Measurements from ENCODE around the gene PVALB.

PVALB gene

DNA sequence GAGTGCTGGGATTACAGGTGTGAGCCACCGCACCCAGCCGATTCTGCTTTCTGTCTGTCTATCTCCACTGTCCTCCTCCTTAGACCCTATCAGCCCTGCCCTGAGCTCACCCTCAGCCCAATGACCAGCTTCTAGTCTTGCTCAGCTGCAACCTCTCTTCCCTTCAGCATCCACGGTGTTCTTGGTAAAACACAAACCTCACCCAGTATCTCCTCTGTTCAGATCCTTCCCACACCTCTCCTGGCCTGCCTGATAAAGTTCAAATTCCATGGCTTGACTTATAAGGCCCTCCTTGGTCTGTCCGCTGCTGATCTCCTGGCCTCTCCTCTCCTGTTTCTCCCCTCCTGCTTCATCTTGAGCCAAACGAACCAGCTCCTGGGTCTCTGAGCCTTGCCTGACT lies 29.4 kb upstream of the PVALB start:
- DNase-seq, result no peak

DNA sequence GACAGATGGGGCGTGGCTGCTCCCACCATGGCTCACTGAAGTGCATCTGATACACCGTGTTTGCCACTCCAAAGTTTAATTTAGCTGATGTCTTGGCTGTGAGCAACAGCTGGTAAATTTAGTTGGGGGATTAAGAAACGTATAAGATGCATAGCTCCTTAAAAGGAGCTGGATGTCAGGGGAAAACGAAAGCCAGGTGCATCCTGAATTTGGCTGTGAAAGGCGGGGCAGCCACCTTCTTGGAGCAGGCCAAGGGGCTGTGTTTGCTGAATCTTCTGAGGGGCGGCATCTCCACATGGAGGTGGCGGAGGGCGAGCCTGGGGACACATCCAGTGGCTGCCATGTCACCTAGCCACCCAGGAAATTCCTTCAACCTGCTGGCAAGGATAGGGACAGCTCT lies 23.3 kb upstream of the PVALB start:
- DNase-seq, result no peak

DNA sequence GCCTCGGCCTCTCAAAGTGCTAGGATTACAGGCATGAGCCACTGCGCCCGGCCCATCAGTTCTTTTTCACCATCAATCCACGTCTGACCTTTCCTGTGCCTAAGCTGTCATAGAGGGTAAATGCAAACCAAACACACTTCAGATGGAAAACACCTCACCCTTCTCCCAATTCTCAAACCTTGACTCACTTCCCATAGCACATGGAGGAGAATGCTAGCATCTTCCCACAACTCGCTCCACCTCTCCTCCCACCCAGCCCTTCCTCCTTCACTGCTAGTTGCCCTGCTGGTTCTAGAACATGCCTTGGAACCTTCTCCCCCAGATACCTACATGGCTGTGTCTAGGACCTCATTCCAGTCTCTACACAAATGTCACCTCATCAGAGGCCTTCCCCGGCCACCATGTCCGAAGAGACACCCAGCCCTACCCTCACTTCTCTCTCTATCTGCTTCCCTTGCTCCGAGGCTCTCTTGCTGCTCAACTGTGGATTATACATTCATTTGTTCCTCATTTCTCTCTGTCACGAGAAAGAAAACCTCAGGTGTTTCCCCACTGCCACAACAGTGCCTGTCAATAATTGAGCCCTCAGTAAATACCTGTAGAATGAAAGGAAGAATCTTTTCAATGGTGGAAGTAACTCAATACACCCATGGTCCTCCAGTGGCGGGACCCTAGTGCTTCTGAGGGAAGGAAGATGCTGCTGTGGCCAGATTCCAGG lies 22.7 kb upstream of the PVALB start:
- no peak for DNase-seq

DNA sequence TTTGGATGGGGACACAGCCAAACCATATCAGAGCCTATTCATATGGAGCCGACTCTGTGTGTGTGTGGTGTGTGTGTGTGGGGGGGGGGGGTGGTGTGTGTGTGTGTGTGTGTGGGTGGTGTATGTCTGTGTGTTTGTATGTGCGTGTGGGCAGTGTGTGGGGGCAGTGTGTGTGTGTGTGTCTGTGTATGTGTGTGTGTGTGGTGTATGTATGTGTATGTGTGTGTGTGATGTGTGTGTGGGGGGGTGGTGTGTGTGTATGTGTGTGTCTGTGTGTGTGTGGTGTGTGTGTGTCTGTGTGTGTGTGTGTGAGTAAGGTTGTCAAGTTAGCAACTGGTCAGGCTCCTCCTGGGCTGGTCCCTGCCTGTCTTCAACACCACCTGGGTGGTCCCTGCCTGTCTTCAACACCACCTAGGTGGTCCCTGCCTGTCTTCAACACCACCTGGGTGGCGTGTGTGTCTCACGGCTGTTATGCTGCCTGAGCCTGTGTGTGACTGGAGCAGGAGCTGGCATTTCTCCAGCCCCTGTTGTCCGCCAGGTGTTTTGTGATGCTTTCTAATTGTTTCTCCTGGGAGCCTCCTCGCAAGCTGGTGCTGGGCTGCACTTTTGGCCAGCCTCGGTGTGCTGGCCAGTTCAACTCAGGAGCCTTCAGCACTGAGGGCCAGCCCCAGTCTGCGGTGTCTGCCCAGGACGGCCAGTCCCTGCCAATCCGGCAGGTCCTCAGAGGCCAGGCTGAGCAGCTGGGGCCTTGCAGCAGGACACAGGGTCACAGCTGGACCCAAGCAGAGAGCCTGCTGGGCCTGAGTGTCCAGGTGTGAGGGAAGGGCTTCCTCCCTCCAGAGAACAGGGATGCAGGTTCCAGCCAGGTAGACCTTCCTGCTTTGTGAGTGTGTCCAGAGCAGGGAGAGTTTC lies 21.5 kb upstream of the PVALB start:
- no peak for DNase-seq

DNA sequence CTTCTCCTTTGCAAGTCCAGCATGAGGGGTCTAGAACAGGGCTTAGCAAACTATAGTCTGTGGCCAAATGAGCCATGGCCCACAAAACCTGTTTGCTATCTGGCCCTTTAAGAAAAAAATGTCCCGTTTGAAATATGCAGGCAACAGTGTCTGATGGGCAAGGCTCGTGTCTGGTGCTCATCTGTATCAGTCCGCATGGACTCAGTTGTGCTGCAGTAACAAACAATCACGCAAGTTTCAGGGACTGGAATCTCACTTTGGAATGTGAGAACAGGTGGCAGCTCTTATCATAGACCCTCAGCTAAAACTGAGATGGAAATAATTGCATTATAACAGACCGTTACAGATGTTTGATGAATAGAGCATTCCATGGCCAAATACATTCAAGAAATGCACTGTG lies 19.1 kb upstream of the PVALB start:
- DNase-seq, result no peak

DNA sequence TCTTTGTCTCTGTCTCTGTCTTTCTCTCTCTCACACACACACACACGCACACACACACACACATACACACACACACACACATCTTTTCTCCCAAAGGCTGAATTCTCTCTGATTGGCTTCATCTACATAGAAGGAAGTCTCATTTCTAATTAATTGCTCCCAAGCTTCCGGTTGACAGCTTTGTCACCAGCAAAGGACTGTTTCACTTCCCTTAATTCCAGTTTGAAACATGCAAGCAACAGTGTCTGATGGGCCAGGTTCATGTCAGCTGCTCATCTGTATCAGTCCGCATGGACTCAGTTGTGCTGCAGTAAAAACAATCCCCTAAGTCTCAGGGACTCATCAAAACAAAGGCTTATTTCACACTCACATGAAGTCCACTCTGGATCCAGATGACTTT lies 16.2 kb upstream of the PVALB start:
- no peak for DNase-seq

DNA sequence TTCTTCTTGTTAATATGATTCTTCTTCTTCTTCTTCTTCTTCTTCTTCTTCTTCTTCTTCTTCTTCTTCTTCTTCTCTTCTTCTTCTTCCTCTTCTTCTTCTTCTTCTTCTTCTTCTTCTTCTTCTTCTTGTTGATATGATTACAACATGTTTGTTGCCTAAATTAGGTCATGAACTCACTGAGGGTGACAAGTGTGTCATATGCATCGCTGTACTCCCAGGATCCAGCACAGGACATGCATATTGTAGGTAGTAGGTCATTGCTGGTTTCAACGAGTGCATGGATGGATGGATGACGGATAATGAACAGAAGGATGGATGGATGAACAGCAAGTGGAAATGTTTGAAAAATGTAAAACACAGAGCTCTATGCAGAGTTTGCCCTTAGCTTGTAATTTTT lies 14.9 kb upstream of the PVALB start:
- DNase-seq, result no peak

DNA sequence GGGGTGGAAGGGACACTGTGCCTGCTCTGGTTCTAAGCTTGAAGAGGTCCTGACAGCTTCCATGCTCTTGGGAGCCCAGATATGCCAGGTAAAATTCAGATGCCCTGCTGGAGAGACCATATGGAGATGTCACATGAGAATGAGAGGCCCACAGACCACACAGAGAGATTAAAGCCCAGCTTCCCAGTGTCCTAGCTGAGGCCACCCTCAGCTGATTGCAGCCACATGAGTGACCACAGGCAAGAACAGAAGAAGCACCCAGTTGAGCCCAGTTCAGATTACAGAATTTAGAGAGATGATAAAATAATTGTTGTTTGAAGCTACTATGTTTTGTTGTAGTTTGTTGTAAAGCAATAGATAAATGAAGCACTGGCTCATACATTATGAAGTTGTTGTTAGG lies 14.4 kb upstream of the PVALB start:
- no peak for DNase-seq

DNA sequence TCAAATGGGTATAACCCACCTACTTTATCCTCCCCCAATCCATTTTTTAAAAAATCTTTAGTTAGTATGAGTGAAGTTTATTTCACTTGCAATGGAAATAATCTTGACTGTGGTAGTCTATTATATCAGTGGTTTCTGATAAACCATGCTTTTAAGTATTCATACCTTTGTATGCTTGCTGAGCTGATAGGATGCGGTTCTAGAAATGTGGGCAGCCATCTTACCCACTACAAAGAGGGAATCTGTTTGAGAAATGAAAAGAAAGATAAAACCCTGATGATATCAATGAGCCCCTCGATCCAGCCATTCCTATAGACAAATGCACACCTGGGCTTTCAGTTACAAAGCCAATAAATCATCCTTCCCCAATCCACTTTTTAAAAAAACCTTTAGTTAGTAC lies 13.8 kb upstream of the PVALB start:
- DNase-seq, result no peak

DNA sequence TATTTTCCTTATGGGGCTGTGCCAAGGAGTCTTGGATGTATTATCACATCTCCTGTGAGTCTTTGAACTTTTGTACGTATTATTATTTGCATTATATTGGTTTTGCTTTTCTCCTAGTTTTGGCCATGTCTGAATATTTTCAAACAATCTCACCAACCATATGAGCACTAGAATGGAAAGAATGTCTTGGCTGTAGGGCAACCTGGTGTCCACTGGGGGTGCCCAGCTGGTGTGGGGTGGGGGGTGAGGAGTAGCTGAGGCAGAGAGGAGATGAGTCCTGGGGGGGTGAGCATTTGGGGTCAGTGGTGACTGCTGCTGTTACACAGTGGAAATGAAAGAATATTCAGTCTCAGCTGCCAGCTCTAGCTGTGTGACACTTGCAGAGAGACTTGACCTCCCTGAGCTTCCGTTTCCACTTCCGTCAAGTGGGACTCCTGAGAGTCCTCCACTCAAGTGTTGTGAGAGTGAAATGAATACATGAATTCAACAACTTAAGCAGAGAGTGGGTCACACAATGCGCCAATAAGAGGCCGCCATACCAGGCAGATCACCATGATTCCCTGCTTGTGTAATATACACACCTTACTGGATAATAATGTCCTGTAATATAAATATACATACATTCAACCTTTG lies 12.7 kb upstream of the PVALB start:
- no peak for DNase-seq

DNA sequence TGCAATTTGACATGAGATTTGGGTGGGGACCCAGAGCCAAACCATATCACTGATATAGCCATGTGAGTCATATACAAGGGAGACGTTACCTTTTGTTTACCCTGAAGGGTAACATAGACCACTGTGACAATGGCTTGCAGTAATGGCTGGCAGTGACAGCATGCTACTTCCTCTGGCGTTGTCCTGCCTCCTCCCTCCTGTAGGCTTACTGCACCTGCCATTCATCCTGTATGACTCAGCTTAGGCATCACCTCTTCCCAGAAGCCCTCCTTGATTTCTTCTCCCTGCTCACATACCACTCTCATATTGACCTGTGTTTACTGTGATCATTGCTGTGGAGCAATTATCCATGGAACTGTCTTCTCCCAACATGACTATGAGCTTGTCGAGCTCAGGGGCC lies 12.0 kb upstream of the PVALB start:
- DNase-seq, result no peak

DNA sequence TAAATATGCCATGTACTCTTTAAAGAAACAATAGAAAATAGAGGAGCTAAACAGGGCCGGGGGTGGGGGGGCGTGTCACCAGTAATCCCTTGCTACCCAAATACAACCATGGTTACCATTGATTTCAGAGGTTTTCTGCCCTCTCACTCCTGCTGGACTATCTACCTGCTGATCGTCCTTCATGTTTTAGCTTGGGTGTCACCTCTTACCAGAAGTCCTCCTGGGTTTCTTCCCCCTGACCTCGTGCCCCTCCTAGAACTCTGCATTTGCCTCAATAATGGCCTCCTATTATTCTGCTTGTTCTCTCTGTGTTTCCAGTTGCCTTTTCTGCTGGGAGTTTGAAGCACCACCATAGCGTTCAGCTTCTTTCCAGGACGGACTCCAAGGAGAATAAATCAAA lies 9.4 kb upstream of the PVALB start:
- DNase-seq, result no peak

DNA sequence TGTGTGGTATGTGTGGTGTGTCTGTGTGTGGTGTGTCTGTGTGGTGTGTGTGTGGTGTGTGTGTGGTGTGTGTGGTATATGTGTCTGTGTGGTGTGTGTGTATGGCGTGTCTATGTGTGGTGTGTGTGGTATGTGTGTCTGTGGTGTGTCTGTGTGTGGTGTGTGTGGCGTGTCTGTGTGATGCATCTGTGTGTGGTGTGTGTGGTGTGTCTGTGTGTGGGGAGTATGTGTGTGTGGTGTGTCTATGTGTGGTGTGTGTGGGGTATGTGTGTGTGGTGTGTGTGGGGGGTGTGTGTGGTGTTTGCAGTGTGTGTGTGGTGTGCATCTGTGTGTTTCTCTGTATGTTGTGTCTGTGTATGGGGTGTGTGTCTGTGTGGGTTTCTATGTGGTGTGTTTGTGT lies 7.8 kb upstream of the PVALB start:
- no peak for DNase-seq

DNA sequence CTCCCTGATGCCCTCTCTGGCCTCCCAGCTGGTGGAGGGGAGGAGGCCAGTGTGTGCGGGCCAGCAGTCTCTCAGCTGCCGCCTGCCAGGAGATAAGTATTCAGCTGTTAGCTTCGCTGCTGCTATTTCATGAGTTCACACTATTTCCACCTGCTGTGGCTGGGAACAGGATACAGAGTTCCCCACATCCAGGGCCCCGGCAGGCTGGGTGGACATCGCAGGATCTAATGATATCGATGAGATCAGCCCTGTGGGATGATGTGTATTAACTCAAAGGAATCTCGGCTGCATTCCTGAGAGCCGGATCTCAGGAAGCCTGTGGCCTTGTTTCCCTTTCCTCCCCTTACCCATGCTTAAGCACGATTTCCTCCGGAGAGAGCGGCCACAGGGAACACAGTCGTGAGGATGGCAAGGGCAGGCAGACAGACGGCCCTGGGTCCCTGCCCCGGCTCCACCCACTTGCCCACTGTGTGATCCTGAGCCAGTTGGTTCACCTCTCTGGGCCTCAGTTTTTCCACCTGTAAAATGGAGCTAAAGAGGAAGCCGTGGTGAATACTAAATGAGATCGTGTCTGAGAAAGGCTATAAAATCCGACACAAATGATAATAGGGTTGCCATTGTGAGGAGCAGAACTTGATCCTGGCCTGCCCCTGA lies 6.5 kb upstream of the PVALB start:
- no peak for DNase-seq

DNA sequence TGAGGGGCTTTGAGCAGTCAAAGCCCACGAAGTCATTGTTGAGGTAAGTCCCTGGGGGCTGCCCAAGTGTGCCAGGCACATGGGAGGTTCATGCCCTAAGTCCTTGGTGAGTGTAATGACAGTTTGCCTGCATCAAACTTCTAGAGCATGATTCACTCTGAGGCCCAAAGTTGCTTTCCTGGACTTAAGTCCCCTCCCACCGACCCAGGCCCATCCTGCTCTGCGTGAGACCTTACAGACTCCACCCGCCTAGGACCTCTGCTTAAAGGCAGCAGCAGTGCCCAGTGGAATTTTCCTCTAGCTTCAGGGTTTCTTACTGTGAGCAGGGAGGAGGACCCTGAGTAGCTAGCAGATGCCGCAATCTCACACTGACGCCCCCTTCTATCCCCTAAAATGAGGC lies 5.7 kb upstream of the PVALB start:
- no peak for DNase-seq

DNA sequence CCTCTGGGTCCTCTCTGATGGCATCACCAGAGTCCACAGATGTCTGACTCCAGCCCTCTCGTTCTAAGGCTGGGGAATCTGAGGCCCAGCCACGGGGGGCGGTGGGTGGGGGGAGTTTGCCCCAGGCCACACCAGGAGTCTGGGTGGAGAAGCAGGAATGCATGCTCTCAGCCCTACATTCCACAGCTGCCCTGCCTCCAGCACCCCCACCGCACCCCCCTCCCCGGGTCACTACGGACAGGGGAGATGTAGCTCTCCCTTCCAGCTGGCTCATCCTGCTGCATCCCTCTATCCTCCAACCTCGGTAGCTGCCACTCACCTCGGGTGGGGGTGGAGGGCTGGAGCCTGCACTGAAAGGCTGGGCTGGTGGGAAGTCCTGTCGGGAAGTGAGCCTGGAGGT lies 2.3 kb upstream of the PVALB start:
- no peak for DNase-seq

DNA sequence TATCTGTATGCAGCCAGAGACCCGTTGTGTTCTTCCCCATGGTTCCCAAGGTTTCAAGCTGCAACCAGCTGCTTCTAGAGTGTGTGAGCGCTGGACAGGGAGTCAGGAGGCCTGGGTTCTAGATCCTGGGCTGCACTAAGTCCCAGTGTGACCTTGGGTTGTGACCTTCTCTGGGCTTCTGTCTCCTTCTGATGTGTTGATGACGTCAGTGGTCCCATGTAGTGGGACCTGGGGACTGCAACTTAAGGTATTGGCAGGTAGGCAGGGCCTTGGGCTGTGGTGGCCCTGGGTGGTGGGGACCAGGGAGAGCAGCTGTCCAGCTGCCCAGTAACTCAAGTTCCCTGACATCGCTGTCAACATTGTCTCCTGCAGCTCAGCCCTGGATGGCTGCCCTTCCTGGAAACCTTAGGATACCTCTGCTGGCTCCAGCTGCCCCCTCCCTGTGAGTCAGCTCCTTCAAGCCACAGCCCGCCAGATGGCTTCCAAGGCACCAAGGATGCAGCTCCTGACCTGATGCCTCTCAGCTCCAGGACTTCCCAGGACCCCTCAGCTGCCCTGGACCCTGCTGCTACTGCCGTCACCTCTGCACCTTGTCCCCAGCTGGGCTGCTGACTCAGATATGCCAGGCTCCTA lies 1.3 kb upstream of the PVALB start:
- DNase-seq, result no peak

DNA sequence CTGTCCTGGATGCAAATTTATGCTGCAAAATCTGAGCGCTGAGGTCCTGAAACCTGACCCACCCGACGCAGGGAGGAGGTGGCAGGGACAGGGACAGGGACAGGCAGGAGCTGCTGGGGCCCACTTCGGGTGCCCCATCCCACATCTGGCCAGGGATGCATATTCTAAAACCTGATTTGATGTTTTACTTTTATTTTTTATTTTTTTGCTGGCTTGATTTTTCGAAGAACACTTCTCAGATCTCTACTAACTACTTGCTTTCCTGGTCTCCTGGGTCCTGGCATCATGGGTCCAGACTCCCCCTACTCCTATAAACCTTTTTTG lies 652 bp upstream of the PVALB start:
- no peak for DNase-seq

DNA sequence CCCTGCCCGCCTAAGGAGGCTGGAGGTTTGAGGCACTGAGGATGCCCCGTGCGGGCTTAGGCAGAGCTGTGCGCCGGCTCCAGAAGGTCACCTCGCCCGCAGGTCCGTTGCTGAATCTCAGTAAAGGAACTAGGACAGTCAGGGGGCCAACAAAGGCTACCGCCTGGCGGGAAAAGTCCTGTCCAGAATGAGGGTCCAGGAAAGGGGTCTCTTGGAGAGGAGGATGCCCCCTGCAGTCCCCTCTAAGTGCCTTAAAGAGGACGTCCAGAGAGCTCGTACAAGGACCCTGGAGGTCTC lies 548 bp downstream of the PVALB start:
- DNase-seq, result no peak

DNA sequence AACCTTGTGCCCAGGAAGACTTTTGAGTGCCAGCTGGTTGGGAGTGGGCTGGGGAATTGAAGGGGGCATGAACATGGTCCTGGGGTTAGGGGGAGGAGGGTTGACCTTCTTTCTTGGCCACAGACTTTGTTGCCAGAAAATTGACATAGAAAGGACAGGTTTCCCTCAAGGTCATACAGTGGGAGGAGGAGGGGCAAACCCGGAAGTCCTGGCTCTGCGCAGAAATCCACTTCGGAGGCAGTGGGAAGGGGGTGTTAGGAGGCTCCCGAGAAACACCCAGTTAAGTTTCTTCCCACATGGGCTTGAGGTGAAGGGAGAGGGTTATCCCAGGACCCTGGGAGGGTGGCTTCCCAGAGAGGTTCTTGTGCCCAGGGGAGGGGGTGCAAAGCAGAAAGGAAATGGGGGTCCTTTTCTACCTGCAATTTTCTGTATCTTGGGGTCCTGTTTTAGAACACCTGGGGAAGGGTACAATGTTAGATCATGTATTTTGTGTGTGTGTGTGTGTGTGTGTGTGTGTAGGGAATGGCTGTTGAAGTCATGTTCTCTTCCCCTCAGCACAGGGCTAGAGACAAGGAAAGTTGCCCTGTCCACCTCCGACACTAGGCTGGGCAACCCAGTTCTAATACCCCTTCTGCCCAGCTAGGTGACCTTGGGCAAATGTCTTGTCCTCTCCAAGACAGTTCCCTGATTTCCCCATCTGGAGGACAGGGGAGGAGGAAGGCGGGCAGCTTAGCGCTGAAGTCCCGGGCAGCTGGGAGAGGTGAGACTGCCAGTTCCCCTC lies 1.1 kb downstream of the PVALB start:
- no peak for DNase-seq

DNA sequence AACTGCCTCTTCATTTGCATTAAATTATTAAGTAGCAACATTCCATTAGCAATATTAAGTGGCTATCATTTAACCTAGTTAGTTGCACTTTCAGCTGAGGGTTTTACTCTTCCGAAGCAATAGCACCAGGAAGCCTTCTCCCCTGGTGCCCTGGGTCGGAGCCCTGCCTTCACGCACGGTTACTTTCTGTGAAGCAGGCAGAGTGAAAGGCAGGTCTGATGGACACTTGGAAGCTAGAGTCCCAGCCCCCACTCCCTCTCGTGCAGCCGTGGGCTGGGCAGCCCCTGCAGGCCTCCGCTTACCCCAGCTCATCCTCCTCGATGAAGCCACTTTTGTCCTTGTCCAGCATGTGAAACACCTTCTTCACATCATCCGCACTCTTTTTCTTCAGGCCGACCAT lies 2.0 kb downstream of the PVALB start:
- DNase-seq, result peak; percentile 57

DNA sequence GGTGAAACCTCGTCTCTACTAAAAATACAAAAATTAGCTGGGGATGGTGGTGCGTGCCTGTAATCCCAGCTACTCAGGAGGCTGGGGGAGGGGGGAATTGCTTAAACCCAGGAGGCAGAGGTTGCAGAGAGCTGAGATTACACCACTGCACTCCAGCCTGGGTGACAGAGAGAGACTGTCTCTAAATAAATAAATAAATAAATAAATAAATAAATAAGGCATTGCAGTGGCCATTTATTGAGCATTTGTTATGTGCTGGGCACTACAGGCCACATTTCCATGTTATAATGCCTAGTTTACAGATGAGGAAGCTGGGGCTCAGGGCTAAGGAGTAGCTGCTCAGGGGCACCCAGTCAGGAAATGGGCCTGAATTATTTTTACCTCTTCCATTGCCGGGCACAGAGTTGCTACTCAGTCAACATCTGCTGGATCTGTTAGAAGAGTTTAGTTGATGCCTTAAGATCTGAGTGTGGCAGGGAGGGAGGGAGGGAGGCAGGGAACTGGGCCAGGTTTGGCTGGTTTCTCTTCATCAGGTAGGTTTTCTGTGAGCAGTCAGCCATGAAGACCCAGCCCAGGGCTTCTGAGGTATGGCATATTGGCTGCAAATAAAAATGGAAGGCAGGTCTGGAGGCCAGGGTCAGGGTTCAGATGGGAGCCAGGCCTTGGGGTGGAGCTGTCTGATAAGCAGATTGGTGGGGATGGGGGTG lies 5.6 kb downstream of the PVALB start:
- DNase-seq, result no peak
